Inflammatory macrophage (primary cell): Measurements from ENCODE around the gene OCLN.
"Not testable (repeated sequence)": the region's sequence is repeated elsewhere in the genome, so short reads cannot be mapped to it uniquely, and the experiment has no call there.

Source experiments
- DNase-seq, 2 donors: peaks; one replicate each; pipeline ENCODE4 v3.0.0-alpha.2; 2020 to 2022

Gene OCLN

DNA sequence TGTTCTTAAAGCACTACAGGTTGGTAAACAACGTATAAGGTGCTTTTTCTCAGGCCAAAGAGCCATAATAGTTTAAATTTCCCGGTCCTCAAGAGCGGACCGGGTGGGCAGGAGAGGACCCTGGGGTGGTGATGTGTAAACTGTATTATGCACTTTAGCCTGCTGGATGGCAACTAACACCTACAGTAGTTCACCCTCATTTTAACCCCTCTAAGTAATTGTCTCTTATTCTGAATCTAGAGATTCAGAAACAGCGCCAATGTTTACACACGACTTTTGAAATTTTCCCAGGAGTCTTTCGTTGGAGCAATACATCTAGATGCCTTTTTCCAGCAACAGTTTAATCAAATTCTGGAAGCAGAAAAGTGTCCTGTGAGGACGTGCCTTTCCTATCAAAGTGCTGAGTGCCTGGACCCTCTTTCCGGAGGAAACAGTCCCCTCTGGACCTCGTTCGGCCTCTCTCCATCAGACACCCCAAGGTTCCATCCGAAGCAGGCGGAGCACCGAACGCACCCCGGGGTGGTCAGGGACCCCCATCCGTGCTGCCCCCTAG lies 676 bp upstream of the OCLN start:
- DNase-seq: no peak

DNA sequence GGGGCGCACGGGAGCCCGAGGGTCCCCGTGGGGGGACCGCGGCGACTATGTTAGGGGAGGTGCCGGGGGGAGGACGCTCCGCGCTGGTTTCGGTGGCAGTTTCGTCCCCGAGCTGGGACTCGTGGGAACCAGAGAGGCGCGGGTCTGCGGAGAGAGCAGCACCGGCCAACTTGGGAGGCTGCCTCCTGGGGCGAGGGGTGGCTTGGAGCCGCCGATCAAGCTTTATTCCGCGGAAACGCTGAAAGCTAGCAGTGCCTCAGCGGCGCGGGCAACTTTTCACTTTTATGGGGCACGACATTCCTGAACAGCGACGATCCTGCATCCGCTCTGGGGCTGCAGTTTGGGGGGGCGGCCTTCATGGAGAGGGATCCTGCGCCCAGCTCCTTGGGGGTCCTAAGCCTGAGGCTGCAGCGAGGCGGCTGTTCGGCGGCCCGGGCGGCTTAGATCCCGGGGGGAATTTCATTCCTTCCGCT lies 369 bp downstream of the OCLN start:
- no peak for DNase-seq

GRCh38 chr5:69493396-69494133 lies 975 bp downstream of the OCLN start:
- DNase-seq: peak; percentile 17 to 51

- DNase-seq: peak in 1 of 2 donors; percentile 15
These were observed 1.9 kb downstream of the OCLN start for GRCh38 chr5:69494452-69494851.

GRCh38 chr5:69497006-69497520 lies 4.5 kb downstream of the OCLN start:
- DNase-seq: no peak

DNA sequence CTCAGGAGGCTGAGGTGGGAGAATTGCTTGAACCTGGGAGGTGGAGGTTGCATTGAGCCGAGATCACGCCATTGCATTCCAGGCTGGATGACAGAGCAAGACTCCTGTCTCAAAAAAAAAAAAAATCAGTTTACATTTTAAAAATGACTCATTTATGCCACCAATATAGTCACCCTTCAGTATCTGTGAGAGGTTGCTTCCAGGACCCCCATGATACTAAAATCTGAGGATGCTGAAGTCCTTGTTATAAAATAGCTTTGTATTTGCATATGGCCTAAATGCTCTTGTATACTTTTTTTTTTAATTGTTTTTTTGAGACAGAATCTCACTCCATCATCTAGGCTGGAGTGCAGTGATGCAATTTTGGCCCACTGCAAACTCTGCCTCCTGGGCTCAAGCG lies 5.8 kb downstream of the OCLN start:
- no peak for DNase-seq

DNA sequence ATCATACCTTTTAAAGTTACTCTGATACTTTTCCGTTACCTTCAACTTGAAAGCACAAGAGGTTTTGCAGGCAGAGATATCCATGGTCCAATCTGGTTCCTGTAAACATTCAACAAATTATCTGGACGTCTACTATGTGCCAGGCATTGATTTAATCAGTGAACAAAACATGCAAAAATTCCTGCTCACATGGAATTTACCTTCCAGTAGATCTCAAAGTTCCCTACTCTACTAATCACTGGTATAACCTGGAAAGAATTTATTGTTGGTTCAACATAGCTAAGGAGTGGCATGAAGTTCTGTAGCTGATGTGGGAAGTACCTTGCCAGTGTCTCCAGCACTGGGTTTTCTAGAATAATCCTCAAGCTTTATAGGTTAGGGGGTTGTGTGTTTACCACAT lies 9.8 kb downstream of the OCLN start:
- DNase-seq: no peak

DNA sequence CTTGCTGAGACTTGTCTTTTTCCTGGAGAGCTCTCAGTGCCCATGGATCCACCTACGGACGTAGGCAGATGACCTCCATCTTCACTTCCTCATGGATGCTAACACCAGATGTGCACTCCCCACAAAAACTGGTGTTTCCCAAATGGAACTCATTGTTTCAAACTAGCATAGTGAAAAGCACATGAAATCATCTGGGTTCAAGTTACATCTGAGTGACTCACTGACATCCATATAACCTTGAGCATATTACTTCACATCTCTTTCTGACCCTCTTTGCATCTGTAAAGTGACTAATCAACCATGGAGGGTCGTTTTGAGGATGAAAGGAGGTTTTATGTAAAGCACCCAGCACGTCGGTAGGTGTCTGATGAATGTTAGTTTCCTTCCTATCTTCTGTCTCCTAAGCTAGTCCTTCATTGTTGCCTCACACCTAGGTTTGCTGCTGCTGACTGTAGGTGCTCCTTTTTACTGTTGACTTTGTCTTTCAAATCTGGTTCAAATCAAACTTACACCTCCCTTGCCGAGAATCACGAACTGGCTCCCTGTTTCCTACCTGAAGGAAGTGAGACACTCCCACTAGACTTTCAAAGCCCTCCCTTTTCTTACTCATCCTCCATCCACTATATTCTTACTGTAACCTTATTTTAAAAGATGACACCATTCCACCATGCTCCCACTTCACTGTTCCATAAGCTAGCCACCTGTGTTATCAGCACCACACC lies 10.3 kb downstream of the OCLN start:
- DNase-seq: peak; percentile 19 to 45

- DNase-seq: no peak
These were observed 11.4 kb downstream of the OCLN start for GRCh38 chr5:69504036-69504435.

- no peak for DNase-seq
These were observed 12.7 kb downstream of the OCLN start for GRCh38 chr5:69505306-69505705.

DNA sequence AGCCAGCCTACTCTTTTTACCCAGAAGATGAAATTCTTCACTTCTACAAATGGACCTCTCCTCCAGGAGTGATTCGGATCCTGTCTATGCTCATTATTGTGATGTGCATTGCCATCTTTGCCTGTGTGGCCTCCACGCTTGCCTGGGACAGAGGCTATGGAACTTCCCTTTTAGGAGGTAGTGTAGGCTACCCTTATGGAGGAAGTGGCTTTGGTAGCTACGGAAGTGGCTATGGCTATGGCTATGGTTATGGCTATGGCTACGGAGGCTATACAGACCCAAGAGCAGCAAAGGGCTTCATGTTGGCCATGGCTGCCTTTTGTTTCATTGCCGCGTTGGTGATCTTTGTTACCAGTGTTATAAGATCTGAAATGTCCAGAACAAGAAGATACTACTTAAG lies 16.6 kb downstream of the OCLN start:
- peak; percentile 46 to 62 for DNase-seq

- no peak for DNase-seq
These were observed 18.1 kb downstream of the OCLN start for GRCh38 chr5:69510694-69511093.

GRCh38 chr5:69512740-69513260 lies 20.2 kb downstream of the OCLN start:
- no peak for DNase-seq

DNA sequence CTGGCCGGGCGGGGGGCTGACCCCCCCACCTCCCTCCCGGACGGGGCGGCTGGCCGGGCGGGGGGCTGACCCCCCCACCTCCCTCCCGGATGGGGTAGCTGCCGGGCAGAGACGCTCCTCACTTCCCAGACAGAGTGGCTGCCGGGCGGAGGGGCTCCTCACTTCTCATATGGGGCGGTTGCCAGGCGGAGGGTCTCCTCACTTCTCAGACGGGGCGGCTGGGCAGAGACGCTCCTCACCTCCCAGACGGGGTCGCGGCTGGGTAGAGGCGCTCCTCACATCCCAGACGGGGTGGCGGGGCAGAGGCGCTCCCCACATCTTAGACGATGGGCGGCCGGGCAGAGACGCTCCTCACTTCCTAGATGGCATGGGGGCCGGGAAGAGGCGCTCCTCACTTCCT lies 23.0 kb downstream of the OCLN start:
- not testable (repeated sequence) for DNase-seq

- no peak for DNase-seq
These were observed 24.2 kb downstream of the OCLN start for GRCh38 chr5:69516769-69517168.

DNA sequence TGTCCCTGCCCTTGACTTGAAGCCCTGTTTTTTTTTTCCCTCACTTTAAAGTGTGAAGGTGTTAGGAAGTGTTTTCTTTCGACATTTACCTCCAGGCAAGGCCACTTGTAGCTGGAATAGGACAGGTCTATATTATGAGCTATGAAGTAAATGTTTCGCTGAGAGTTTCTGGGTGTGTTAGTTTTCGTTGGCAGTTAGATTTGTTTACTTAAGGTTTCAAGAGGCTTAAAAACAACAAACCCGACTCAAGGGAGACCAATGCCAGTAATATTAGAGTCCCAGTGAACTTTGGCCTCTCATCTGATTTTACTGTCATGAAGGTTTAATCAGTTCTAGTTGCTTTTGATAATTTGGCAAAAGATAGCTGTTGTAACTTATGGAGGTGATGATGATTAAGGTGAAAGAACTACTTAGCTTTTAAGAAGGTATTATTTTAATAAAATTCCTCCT lies 25.2 kb downstream of the OCLN start:
- DNase-seq: no peak

- no peak for DNase-seq
These were observed 26.7 kb downstream of the OCLN start for GRCh38 chr5:69519285-69519684.

- DNase-seq: no peak
These were observed 29.4 kb downstream of the OCLN start for GRCh38 chr5:69522035-69522434.

GRCh38 chr5:69525490-69525889 lies 32.9 kb downstream of the OCLN start:
- DNase-seq: no peak

GRCh38 chr5:69526660-69527059 lies 34.1 kb downstream of the OCLN start:
- no peak for DNase-seq

DNA sequence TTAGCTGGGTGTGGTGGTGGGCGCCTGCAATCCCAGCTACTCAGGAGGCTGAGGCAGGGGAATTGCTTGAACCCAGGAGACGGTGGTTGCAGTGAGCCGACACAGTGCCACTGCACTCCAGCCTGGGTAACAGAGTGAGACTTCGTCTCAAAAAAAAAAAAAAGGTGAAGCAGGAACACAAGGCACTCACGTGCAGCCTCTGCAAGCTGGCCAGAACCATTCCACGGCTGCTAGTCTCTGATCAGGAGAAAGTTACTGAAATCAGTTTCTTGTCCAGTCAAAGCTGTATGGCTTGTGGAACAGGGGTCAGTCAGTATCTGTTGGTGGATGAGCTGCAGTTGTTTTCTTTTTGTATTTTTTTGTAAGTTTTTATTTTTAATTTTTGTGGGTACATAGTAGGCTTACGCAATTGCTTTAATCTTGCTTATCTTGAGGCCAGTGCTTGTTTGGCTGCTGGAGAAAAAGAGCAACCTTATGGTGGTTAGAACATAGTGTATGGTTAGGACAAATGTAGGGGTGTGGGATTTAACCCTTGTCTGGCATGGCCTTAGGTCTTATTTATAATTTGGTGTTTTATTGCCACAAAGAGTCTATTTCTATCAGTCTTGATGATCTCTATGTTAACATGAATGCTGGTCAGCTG lies 34.7 kb downstream of the OCLN start:
- DNase-seq: no peak

- no peak for DNase-seq
These were observed 35.4 kb downstream of the OCLN start for GRCh38 chr5:69528035-69528434.

DNA sequence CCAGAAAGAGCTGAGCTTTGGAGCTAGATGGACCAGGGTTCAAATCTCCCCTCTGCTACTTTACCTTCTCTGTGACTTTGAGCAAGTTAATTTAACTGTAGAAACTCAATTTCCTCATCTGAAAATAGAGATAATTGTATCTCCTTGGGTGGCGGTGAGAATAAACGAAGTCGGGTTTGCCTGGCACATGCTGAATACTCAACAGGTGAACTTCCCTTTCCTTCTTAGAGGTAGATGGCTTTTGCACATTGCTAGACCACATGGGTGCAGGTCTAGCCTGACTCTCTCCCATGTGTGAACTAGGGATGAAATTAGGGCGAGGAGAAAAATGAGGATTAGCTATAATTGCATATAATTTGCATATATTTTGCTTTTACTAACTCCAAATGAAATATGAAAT lies 36.0 kb downstream of the OCLN start:
- DNase-seq: no peak
